T47D (cell line): ENCODE data around the gene FLII.
"Not testable (repeated sequence)": the region's sequence is repeated elsewhere in the genome, so short reads cannot be mapped to it uniquely, and the experiment has no call there.

Experiments
- DNase-seq, 2 experiments: peaks; one replicate each; pipeline versions ENCODE4 v3.0.0 to v3.0.0-alpha.2; 2011 to 2012; ENCODE audit warnings: low read depth in 1 of 2, low spot score in 1 of 2
- JUND ChIP-seq: IDR thresholded peaks from 2 replicates; pipeline ENCODE4 v1.6.1; 2012; ENCODE audit warnings: low read depth
- in situ Hi-C: cut with HindIII; loops from 2 replicates; pipeline ENCODE4 v1.10.0; 2016; ENCODE audit warnings: low sequenced_read_pairs, low pct_unique_long_range_greater_than_20kb

The FLII gene

GRCh38 chr17:18258356-18259038, at the start of gene FLII:
Gene FLII (minus strand): TSS chr17:18258738. CDS start chr17:18258690, 48 bp downstream.
- no peak for TF ChIP-seq JUND
- in situ Hi-C loops: no loop called here
- DNase-seq: peak; percentile 69 to 73

- DNase-seq, in situ Hi-C loops: not testable (repeated sequence)
These were observed 44.7 kb upstream of the FLII start for GRCh38 chr17:18303206-18303605.

GRCh38 chr17:18300725-18301480, 42.4 kb upstream of the FLII start:
- TF ChIP-seq JUND: no peak
- in situ Hi-C loops: no loop called here
- no peak for DNase-seq

GRCh38 chr17:18298061-18298460, 39.5 kb upstream of the FLII start:
- DNase-seq, in situ Hi-C loops: not testable (repeated sequence)

GRCh38 chr17:18291718-18292540, 33.4 kb upstream of the FLII start:
- in situ Hi-C loops: no loop called here
- no peak for TF ChIP-seq JUND
- DNase-seq: no peak

- DNase-seq: no peak
- TF ChIP-seq JUND: no peak
- in situ Hi-C loops: no loop called here
These were observed 26.8 kb upstream of the FLII start for GRCh38 chr17:18285296-18285695.

- in situ Hi-C loops: no loop called here
- no peak for TF ChIP-seq JUND
- no peak for DNase-seq
These were observed 23.2 kb upstream of the FLII start for GRCh38 chr17:18281788-18282187.

GRCh38 chr17:18280766-18281371, 22.3 kb upstream of the FLII start:
- no peak for TF ChIP-seq JUND
- no peak for DNase-seq
- in situ Hi-C loops: no loop called here

GRCh38 chr17:18280249-18280648, 21.7 kb upstream of the FLII start:
- TF ChIP-seq JUND: no peak
- in situ Hi-C loops: no loop called here

GRCh38 chr17:18278867-18279266, 20.3 kb upstream of the FLII start:
- no peak for TF ChIP-seq JUND
- in situ Hi-C loops: no loop called here
- no peak for DNase-seq

More at GRCh38 chr17:18280249-18280648, 21.7 kb upstream of the FLII start:
- DNase-seq: no peak

- no peak for TF ChIP-seq JUND
- DNase-seq: no peak
- in situ Hi-C loops: no loop called here
These were observed 18.5 kb upstream of the FLII start for GRCh38 chr17:18277076-18277475.
